Loucy (cell line): ENCODE results near the gene RBM10.

Experiments used
- H2AFZ ChIP-seq: fragments of 200-600 bp; sonication (generic); 2 replicates; pipeline ENCODE4 v1.6.0; 2016; ENCODE audit warnings: antibody characterized with exemption, mild to moderate bottlenecking, low read length, moderate library complexity
- H3F3A ChIP-seq: fragments of 200-600 bp; 2 replicates; pipeline ENCODE4 v1.6.0; 2016; ENCODE audit warnings: antibody characterized with exemption, low read depth, mild to moderate bottlenecking
- H3K27me3 ChIP-seq: fragments of 200-600 bp; sonication (generic); 2 replicates; pipeline ENCODE4 v1.6.1; 2014; ENCODE audit warnings: low read length, mild to moderate bottlenecking; ENCODE audit not compliant: insufficient read depth, poor library complexity, severe bottlenecking
- H3K36me3 ChIP-seq: fragments of 200-600 bp; sonication (generic); 2 replicates; pipeline ENCODE4 v1.6.1; 2016; ENCODE audit warnings: low read length; ENCODE audit not compliant: insufficient read depth
- H3K4me1 ChIP-seq: fragments of 200-600 bp; sonication (generic); 2 replicates; pipeline ENCODE4 v1.5.1; 2014; ENCODE audit warnings: low read length, mild to moderate bottlenecking; ENCODE audit not compliant: insufficient read depth, poor library complexity, severe bottlenecking
- H3K4me2 ChIP-seq: fragments of 200-600 bp; sonication (generic); 2 replicates; pipeline ENCODE4 v1.6.0; 2014; ENCODE audit warnings: antibody characterized with exemption, low read length, low read depth, mild to moderate bottlenecking; ENCODE audit not compliant: poor library complexity, severe bottlenecking
- H3K4me3 ChIP-seq: fragments of 200-600 bp; sonication (generic); 2 replicates; pipeline ENCODE4 v1.5.1; 2014; ENCODE audit warnings: low read length, mild to moderate bottlenecking, mixed read lengths; ENCODE audit not compliant: poor library complexity, severe bottlenecking
- H3K79me2 ChIP-seq: fragments of 200-600 bp; sonication (generic); 2 replicates; pipeline ENCODE4 v1.6.1; 2014; ENCODE audit warnings: low read length; ENCODE audit not compliant: insufficient read depth
- H3K9ac ChIP-seq: fragments of 200-600 bp; sonication (generic); 2 replicates; pipeline ENCODE4 v1.6.0; 2014; ENCODE audit warnings: mild to moderate bottlenecking, low read depth, low read length, moderate library complexity; ENCODE audit not compliant: poor library complexity, severe bottlenecking
- H3K9me2 ChIP-seq: fragments of 200-600 bp; sonication (generic); replicated peaks from 2 replicates; pipeline ENCODE4 v1.6.1; 2016; ENCODE audit warnings: low read depth, low read length, mixed read lengths
- H3K9me3 ChIP-seq: fragments of 200-600 bp; sonication (generic); 2 replicates; pipeline ENCODE4 v1.6.1; 2014; ENCODE audit warnings: mild to moderate bottlenecking, antibody characterized with exemption, low read length, low read depth; ENCODE audit not compliant: insufficient read depth
- H4K20me1 ChIP-seq: fragments of 200-600 bp; sonication (generic); 2 replicates; pipeline ENCODE4 v1.6.0; 2014; ENCODE audit warnings: antibody characterized with exemption, low read length, mild to moderate bottlenecking; ENCODE audit not compliant: insufficient read depth, poor library complexity, severe bottlenecking
- CTCF ChIP-seq: fragments of 200-600 bp; sonication (generic); conservative IDR thresholded peaks from 2 replicates; pipeline ENCODE4 v1.5.1; 2014; ENCODE audit warnings: mild to moderate bottlenecking, antibody characterized with exemption, low read length
- EZH2phosphoT487 ChIP-seq: fragments of 200-600 bp; IDR thresholded peaks from 2 replicates; pipeline ENCODE4 v1.6.1; 2018; ENCODE audit warnings: antibody characterized with exemption, mild to moderate bottlenecking, moderate library complexity, borderline replicate concordance

RBM10 gene

DNA sequence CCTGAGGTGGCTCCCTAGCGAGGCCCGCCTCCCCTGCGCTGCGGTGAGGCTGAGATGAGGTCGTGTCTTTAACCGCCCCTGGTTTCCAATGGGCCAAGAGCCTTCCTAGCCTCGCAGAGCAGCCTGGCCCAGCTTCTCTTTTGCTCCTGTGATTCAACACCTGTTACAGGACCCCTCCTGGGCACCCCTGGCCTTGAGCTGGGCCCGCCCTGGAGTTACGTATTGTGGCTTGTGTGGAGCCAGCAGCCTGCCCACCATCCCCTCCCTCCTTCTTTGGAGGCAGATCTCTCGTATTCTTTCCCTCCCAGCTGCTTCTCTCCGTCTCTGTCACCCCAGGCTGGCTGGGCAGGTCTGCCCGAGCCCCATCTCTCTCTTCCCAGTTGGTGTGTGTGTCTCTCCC is 29.4 kb downstream of the RBM10 start:
- Histone ChIP-seq H3K4me3 (no peak overlapping the region), H3K9me3 (no peaks in the 10 kb centered on the region), H4K20me1 (no peaks in the 10 kb centered on the region), H3K9me2 (no peaks in the 10 kb centered on the region), H3F3A (no peaks in the 10 kb centered on the region), H3K27me3 (no peaks in the 10 kb centered on the region), H3K4me1 (no peaks in the 10 kb centered on the region), H3K4me2 (no peak overlapping the region), H3K36me3 (peaks cover 96% of the 10 kb centered on the region; the same call in 1 of the 2 replicates), H3K79me2 (no peaks in the 10 kb centered on the region), H2AFZ (no peak overlapping the region), H3K9ac (no peak overlapping the region)
- no peak for TF ChIP-seq EZH2phosphoT487
- no peak for TF ChIP-seq CTCF

DNA sequence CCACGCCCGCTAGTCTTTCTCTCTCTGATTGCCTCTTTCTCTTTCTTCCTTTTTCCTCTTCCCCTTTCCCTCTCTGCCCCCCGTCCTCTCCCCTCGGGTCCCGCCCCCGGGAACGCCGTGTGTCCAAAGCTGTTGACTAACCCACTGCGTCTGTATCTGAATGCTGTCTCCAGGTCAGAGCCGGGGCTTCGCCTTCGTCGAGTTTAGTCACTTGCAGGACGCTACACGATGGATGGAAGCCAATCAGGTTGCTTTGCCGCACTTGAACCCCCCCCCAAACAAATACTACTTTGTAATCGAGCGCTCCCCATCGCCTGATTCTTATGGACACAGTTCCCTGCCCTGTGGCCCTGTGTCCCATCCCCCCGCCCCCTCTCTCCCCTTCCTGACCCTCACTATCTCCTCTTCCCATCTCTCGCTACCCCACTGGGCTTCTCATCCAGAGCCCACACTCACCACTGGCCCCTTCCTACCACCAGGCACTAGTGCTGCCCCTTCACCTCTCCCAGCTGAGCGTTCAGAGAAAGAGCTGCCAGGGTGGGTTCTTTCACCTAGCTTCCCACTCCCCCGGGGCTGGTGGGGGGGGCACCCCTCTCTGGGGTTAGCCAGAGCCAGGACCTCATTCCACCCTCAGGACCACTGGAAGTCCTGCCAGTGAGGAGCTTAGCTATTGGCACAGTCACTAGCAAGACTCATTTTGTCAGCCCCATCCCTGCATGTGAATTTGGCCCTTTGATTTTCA is 30.0 kb downstream of the RBM10 start:
- Histone ChIP-seq H3K4me3 (no peak overlapping the region), H4K20me1 (no peaks in the 10 kb centered on the region), H3K79me2 (no peaks in the 10 kb centered on the region), H3K4me2 (no peak overlapping the region), H3K27me3 (no peaks in the 10 kb centered on the region), H3K9me3 (no peaks in the 10 kb centered on the region), H3K9ac (no peak overlapping the region), H2AFZ (no peak overlapping the region), H3K36me3 (peaks cover 93% of the 10 kb centered on the region; the same call in 1 of the 2 replicates), H3F3A (no peaks in the 10 kb centered on the region), H3K4me1 (no peaks in the 10 kb centered on the region), H3K9me2 (no peaks in the 10 kb centered on the region)
- TF ChIP-seq CTCF: no peak
- TF ChIP-seq EZH2phosphoT487: no peak

- Histone ChIP-seq H2AFZ (no peak overlapping the region), H3K9me2 (no peaks in the 10 kb centered on the region), H3K27me3 (no peaks in the 10 kb centered on the region), H3K4me2 (no peak overlapping the region), H3K9me3 (no peaks in the 10 kb centered on the region), H3K4me3 (no peak overlapping the region), H4K20me1 (no peaks in the 10 kb centered on the region), H3K4me1 (no peaks in the 10 kb centered on the region), H3K9ac (no peak overlapping the region), H3F3A (no peaks in the 10 kb centered on the region), H3K79me2 (no peaks in the 10 kb centered on the region), H3K36me3 (peaks cover 91% of the 10 kb centered on the region; the same call in 1 of the 2 replicates)
- no peak for TF ChIP-seq EZH2phosphoT487
- TF ChIP-seq CTCF: no peak
Measured at GRCh38 chrX:47175588-47175980, 30.6 kb downstream of the RBM10 start.
